ENCODE data around the gene TTF1.
"Not testable (repeated sequence)": the region's sequence is repeated elsewhere in the genome, so short reads cannot be mapped to it uniquely, and the experiment has no call there.

TTF1 gene

DNA sequence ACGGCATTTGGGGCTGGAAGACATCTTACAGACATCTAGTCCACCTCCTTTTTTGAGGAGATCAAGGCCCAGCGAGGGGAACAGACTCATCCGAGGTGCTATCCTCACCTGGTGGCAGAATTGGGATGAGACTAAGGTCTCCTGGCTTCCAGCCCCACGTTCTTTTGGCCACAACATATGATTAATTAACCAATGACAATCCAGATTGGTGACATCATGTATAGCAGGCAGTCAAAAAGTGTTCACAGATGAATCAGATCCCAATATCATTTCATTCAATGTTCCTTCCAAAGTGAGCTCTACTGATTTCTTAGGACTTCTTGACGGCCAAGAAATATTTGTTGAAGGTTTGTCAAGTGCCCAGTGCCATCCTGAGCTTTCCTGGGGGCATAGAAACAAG, 7.3 kb upstream of the TTF1 start:
- no peak for DNase-seq (ENCODE audit: low spot score)

- DNase-seq (ENCODE audit: low spot score): no peak
These were observed 5.4 kb upstream of the TTF1 start for GRCh38 chr9:132412089-132412488.

- peak; percentile 30 for DNase-seq (ENCODE audit: low spot score)
These were observed 4.5 kb upstream of the TTF1 start for GRCh38 chr9:132411091-132411508.

GRCh38 chr9:132410642-132411041, 4.0 kb upstream of the TTF1 start:
- no peak for DNase-seq (ENCODE audit: low spot score)

DNA sequence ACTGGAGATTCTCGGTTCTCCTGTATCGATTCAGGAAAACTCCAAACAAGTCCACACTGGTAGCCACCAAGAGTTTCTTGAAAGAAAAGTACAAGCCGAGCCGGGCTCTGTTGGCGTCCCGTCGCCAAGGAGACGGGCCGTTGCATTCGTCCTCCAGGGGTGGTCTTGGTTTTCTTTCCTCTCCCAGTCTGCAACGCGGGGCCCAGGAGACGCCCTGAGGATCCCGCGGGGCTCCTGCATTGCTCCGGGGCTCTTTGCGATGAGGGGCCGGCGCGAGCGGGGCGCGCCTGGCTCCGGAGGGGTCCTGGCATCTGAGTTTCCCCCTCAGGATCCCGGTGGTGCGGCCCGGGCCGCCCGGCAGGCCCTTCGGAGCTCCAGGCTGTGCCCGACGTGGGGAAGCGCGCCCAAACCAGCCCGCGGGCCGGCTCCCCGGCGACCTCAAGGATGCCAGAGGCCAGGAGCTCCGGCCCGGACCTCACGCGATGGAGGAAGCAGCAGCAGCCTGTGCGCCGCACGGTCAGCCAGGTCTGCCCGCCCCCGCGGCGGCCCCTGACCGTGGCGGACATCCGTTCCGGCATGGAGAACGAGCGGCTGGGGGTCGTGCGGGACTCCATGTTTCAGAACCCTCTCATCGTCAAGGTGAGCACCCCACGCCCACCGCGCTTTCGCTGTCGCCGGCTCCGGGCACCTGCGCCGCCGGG, 3.3 kb upstream of the TTF1 start, which contains the start of gene CFAP77:
Gene CFAP77 (plus strand): TSS at position 384 of the 701 bp plus-strand sequence. CDS start 61 bp downstream, at position 445.
- peak; percentile 70 for DNase-seq (ENCODE audit: low spot score)

GRCh38 chr9:132408521-132408920, 1.9 kb upstream of the TTF1 start:
- DNase-seq (ENCODE audit: low spot score): no peak

DNA sequence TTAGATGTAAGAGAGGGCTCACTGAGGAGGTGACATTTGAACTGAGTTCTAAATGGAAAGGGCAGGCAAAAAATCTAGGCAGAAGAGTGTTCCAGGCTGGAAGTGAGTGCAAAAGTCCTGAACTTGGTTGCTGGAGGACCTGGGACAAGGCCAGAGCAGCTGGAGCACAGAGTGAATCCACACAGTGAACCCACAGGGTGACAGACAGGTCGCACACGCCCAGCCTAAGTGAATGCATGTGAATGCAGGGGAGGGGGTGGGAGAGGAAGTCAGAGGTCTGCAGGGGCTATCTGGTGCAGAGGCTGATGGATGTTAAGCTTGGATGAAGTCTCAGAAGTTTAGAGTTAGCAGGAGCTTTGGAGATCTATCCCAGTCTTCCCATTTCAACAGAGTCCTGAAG, 556 bp upstream of the TTF1 start:
- DNase-seq (ENCODE audit: low spot score): no peak

DNA sequence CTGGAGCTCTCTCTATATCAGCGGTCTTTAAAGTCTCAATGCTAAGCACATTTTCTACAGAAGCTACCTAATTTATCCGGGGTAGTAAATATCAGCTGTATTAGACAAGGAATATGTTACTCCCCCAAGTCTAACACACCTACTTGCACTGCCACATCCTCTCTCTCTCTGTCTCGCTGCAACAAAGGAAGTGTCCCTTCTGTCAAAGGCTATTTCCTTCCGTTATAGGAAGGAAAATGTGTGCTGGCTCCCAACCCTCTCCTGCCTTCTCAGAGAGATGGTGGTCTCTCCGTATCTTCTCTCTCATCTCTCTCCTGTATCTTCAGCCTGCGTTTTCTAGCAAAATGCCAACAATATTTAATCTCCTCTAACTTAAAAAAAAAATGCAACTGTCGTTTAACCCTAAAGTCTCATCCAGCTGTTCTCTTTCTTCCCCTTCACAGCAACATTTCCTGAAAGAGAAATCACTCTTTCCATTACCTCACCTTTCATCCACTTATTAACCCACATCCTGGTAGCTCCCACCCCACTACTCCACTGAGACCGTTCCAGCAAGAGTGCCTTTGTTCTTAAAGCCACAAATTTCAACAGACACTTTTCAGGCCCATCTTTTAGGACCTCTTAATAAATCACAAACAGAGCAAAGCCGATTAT, 2.3 kb downstream of the TTF1 start:
- DNase-seq (ENCODE audit: low spot score): no peak

- DNase-seq (ENCODE audit: low spot score): no peak
These were observed 4.8 kb downstream of the TTF1 start for GRCh38 chr9:132401824-132402223.

DNA sequence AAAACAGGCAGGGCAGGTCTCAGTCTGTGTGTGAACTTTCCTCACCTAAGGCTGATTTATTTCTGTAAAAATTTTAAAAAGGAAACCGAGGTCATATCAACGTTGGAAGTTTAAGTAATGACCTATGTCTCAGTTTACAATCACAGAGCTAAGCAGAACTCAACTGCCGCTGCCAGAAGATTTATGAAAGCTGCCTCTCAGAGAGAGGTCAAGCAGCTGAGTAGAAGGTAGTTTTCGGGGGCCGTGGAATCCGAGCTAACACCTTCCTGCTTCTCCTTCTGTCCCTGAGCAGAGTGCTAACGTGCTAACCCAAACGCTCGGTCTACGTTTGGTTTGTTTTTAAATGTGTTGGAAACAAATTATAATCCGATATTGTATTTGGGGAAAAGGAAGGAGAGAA, 11.1 kb downstream of the TTF1 start:
- DNase-seq (ENCODE audit: low spot score): no peak

GRCh38 chr9:132391449-132391848, 15.2 kb downstream of the TTF1 start:
- no peak for DNase-seq (ENCODE audit: low spot score)

DNA sequence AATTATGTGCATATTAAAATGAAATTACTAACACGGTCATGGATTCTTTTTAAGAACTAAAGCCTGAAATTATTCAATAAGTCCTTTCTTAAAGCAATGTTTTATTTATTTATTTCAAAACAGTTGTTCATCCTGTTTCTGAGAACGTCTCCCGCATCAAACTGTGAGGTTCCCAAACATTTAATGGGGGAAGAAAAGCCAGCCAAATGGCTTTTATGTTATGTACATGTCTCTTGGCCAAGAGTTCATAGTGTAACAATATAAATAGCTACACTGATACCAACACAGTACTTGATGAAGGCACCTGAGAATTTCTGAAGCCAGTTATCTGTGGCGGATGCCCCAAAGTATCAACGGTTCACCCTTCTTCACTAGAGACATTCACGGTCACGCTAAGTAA, 15.7 kb downstream of the TTF1 start:
- no peak for DNase-seq (ENCODE audit: low spot score)

GRCh38 chr9:132387133-132387532, 19.5 kb downstream of the TTF1 start:
- no peak for DNase-seq (ENCODE audit: low spot score)

GRCh38 chr9:132384376-132384775, 22.3 kb downstream of the TTF1 start:
- DNase-seq (ENCODE audit: low spot score): no peak

DNA sequence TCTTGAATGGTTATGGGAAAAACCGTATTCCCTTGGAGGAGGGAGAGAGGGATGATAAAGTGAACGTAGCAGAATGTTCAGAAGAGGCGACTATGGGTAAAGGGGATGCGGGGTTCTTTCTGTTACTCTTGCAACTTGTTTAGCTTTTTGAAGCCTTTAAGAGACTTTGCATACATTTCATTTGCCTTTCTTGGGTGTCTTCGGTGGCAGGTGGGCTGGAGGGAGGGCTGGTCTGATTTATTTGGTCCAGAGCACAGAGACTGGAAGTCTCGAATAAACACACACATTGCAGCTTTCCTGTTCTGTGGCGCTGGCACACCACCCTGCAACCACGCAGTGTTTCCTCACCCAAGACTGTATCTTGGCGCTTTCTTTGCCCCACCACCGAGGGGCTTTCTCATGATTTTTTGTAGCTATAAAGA, 23.2 kb downstream of the TTF1 start:
- no peak for DNase-seq (ENCODE audit: low spot score)

- no peak for DNase-seq (ENCODE audit: low spot score)
These were observed 24.6 kb downstream of the TTF1 start for GRCh38 chr9:132381966-132382541.

GRCh38 chr9:132378416-132378815, 28.2 kb downstream of the TTF1 start:
- not testable (repeated sequence) for DNase-seq (ENCODE audit: low spot score)

DNA sequence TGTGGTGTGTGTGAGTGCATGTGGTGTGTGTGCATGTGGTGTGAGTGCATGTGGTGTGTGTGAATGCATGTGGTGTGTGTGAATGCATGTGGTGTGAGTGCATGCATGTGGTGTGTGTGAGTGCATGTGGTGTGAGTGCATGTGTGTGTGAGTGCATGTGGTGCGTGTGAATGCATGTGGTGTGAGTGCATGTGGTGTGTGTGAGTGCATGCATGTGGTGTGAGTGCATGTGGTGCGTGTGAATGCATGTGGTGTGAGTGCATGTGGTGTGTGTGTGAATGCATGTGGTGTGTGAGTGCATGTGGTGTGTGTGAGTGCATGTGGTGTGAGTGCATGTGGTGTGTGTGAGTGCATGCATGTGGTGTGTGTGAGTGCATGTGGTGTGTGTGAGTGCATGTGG, 28.9 kb downstream of the TTF1 start:
- not testable (repeated sequence) for DNase-seq (ENCODE audit: low spot score)

GRCh38 chr9:132372177-132373095, 34.2 kb downstream of the TTF1 start:
- peak; percentile 20 for DNase-seq (ENCODE audit: low spot score)

DNA sequence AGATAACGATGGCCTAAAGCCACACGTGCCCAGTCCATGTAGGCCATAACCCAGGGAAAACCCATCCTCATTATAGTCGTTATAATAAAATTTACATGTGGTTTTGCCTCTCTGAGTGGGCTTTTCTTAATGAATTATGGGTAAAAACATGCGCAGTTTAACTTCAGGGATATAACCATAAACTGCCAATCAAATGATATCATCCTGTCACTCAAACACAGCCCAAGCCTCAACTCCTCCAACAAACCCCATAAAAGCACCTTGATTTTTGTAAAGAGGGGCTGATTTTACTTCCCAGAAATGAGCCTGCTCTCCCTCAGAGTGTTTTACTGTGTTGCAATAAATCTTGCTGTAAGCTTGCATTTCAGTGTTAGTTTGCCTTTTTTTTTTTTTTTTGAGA, 36.0 kb downstream of the TTF1 start:
- no peak for DNase-seq (ENCODE audit: low spot score)

DNA sequence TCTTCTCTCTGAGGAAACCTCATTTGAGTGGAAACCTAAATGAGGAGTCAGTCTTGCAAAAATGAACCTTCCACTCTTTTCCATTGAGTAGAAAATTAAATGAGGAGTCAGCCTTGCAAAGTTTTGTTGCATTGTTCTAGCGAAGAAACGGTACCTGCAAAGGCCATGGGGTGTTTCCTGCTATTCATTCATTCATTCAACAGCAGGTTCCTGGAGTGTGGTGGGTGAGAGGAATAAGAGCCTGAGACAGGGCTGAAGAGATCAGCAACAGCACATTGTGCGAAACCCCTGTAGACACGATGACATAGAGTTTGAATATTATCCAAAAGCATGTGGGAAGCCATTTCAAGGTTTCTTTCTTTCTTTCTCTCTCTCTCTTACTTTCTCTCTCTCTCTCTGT, 37.2 kb downstream of the TTF1 start:
- DNase-seq (ENCODE audit: low spot score): no peak

DNA sequence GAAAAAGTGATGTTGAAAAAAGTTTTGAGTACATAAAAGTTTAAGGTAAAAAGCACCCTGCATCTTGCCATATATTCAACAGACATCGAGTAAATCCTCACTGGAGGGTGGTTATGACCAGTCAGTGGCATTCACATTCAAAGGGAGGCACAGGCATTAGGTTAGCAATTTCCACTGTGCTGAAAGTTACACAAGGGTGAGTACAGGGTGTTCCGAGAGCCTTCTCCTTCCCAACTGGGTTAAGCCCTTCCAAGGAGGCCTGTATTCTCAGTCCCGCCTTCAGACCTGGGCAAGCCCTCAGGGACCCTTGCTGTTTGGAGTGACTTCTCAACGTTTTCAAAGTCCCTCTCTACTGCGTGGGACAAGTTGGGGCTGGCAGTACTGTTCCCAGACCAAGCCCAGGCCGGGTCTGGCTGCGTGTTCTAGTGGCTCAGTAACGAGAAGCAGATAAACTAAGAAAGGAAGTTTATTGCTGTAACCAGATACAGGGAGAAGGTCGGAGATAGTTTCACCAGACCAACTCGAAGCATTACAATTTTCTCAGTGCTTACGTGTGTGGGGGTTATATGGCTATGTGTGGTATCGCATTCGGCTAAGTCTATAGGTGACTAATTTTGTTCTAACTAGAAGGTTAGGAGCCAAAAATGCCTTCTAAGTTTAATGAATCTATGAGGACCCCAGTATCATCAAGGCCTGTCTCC, 38.9 kb downstream of the TTF1 start:
- no peak for DNase-seq (ENCODE audit: low spot score)
